Measurements from ENCODE around the gene GPR137B.

DNA sequence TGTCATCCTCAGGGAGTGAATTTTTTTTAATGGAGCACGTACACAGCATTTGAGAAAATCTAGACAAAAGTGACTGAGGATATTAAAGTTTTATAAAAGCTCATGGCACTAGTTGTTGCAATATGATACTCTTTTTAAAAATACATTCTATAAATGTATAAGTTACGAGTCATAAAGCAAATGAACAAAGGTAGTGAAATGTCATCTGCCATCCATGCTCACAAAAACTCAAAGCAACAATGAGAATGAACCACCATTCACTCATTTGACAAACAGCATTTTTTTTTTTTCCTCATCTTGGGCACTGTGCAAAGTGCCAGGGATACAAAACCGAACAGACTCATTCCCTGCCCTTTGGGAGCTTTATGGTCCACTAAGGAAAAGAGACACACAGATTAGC lies 38.7 kb downstream of the GPR137B start:
- TF ChIP-seq, protein P1, sequence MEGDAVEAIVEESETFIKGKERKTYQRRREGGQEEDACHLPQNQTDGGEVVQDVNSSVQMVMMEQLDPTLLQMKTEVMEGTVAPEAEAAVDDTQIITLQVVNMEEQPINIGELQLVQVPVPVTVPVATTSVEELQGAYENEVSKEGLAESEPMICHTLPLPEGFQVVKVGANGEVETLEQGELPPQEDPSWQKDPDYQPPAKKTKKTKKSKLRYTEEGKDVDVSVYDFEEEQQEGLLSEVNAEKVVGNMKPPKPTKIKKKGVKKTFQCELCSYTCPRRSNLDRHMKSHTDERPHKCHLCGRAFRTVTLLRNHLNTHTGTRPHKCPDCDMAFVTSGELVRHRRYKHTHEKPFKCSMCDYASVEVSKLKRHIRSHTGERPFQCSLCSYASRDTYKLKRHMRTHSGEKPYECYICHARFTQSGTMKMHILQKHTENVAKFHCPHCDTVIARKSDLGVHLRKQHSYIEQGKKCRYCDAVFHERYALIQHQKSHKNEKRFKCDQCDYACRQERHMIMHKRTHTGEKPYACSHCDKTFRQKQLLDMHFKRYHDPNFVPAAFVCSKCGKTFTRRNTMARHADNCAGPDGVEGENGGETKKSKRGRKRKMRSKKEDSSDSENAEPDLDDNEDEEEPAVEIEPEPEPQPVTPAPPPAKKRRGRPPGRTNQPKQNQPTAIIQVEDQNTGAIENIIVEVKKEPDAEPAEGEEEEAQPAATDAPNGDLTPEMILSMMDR (IDR thresholded peaks at IDR 0.05; ENCODE audit: low read depth, low read length, poor library complexity, severe bottlenecking) = no peak
- TF ChIP-seq EZH2phosphoT487 (IDR thresholded peaks at IDR 0.05; ENCODE audit: borderline replicate concordance, low read length) = no peak
